DOHH2 (cell line): ENCODE results near the gene ETS2.
A peak's percentile ranks its signal among the peaks of the same experiment; 100 is the strongest.

Experiments used
- H3F3A ChIP-seq: fragments of 200-600 bp; sonication (generic), shearing (Covaris generic); 2 replicates; pipeline ENCODE4 v1.6.0; 2016; ENCODE audit warnings: antibody characterized with exemption, mild to moderate bottlenecking; ENCODE audit not compliant: control insufficient read depth, insufficient read depth
- H3K27ac ChIP-seq: fragments of 200-600 bp; sonication (generic); 2 replicates; pipeline ENCODE4 v1.5.1; 2014; ENCODE audit warnings: low read depth, mild to moderate bottlenecking, low read length, moderate library complexity
- H3K27me3 ChIP-seq: fragments of 200-600 bp; sonication (generic); 2 replicates; pipeline ENCODE4 v1.6.1; 2014; ENCODE audit warnings: mild to moderate bottlenecking, low read length, mixed read lengths; ENCODE audit not compliant: control insufficient read depth
- H3K36me3 ChIP-seq: fragments of 200-600 bp; sonication (generic); 2 replicates; pipeline ENCODE4 v1.6.1; 2014; ENCODE audit warnings: mild to moderate bottlenecking, low read length, moderate library complexity, mixed read lengths; ENCODE audit not compliant: control insufficient read depth
- H3K4me1 ChIP-seq: fragments of 200-600 bp; sonication (generic); 2 replicates; pipeline ENCODE4 v1.6.1; 2014; ENCODE audit warnings: mild to moderate bottlenecking, low read length, mixed read lengths; ENCODE audit not compliant: control insufficient read depth
- H3K4me2 ChIP-seq: fragments of 200-600 bp; sonication (generic); 2 replicates; pipeline ENCODE4 v1.6.0; 2014; ENCODE audit warnings: mild to moderate bottlenecking, low read length, moderate library complexity
- H3K4me3 ChIP-seq: fragments of 200-600 bp; sonication (generic); 2 replicates; pipeline ENCODE4 v1.5.1; 2014; ENCODE audit warnings: mild to moderate bottlenecking, low read length, mixed read lengths
- H3K79me2 ChIP-seq: fragments of 200-600 bp; sonication (generic); 2 replicates; pipeline ENCODE4 v1.6.1; 2014; ENCODE audit warnings: mild to moderate bottlenecking, low read length, mixed read lengths; ENCODE audit not compliant: control insufficient read depth
- H3K9me2 ChIP-seq: fragments of 200-600 bp; sonication (generic); replicated peaks from 2 replicates; pipeline ENCODE4 v1.6.1; 2014; ENCODE audit warnings: mild to moderate bottlenecking, low read length, mixed read lengths; ENCODE audit not compliant: control insufficient read depth
- H3K9me3 ChIP-seq: fragments of 200-600 bp; sonication (generic); 2 replicates; pipeline ENCODE4 v1.6.1; 2014; ENCODE audit warnings: antibody characterized with exemption, low read length, mixed read lengths; ENCODE audit not compliant: control insufficient read depth, insufficient read depth
- H4K20me1 ChIP-seq: fragments of 200-600 bp; sonication (generic); 2 replicates; pipeline ENCODE4 v1.6.0; 2014; ENCODE audit warnings: low read depth, mild to moderate bottlenecking, antibody characterized with exemption, low read length, moderate library complexity; ENCODE audit not compliant: control insufficient read depth, insufficient read depth
- CTCF ChIP-seq: fragments of 200-600 bp; sonication (generic); IDR thresholded peaks from one replicate; pipeline ENCODE4 v1.5.1; 2014; ENCODE audit warnings: antibody characterized with exemption, mild to moderate bottlenecking, low read depth, low read length; ENCODE audit not compliant: poor library complexity, severe bottlenecking
- EZH2phosphoT487 ChIP-seq: fragments of 200-600 bp; sonication (generic); IDR thresholded peaks from 2 replicates; pipeline ENCODE4 v1.6.1; 2017; ENCODE audit warnings: borderline replicate concordance, mild to moderate bottlenecking, antibody characterized with exemption, low read length, moderate library complexity, mixed read lengths

ETS2 gene

DNA sequence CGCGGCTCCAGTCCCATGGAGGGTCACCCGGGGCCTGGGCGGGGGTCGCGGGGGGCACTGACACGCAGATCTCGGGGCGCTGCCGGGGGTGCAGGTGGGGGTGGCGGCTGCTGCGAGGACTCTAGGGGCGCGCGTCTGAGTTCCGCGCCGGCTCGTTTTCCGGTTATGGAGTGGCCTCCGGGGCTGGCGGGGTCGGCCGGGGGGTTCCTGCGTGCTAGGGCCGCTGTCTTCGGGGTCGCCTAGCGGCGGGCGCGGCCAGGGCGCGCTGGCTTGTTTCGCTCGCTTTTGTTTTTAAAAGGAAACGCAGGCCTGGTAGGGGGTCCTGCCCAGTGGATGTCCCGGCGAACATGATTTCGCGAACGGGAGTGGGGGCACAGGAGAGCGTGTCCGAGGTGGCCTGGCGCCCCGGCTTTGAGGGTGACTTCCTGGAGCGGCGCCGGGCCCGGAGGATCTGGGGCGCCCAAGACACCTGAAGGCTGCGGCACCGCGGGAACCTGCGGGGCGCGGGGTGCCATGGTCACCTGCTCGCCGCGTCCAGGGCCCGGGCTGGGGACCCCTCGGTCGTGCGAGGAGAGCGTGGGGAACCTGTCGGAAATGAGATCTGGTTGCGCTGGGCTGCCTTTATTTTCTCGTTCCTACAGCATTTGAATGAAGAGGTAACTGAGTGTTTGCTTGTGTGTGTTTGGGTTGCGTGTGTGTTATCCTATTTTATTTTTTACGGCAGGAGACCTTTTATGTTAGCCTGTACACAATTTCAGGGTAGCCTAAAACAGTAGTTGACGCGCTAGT, 618 bp downstream of the ETS2 start:
- Histone ChIP-seq H3K36me3 (peaks cover 51% of the 10 kb centered on the region), H3K9me3 (no peaks in the 10 kb centered on the region), H3K79me2 (peaks cover 66% of the 10 kb centered on the region), H3F3A (peaks cover 5% of the 10 kb centered on the region; the same call in 1 of the 2 replicates), H3K4me3 (peak overlapping the region; percentile 78), H3K27ac (peak overlapping the region; percentile 73), H3K27me3 (no peaks in the 10 kb centered on the region), H4K20me1 (peaks cover 18% of the 10 kb centered on the region; the same call in 1 of the 2 replicates), H3K4me1 (peaks cover 43% of the 10 kb centered on the region), H3K4me2 (peak overlapping the region; percentile 95), H3K9me2 (no peaks in the 10 kb centered on the region)
- TF ChIP-seq EZH2phosphoT487 = no peak
- peak; percentile 29 for TF ChIP-seq CTCF

DNA sequence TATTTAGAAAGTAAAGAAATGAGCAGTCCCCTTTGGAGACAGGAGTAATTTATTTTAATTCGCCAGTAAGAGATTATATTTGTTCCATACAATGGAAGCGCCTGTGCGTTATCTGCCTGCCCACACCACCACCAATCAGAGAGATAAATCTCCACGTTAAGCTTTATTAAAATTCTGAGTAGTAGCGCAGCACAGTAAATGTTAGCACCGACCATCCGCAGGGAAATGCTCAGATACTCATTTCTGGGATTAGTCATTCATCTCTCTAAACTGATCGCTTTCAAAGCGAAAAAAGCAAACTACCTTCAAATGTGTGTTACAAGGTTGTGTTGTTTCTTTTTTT, 1.2 kb downstream of the ETS2 start:
- Histone ChIP-seq H3K4me1 (peaks cover 43% of the 10 kb centered on the region), H3K4me2 (peak overlapping the region; percentile 95), H3K79me2 (peaks cover 72% of the 10 kb centered on the region), H3K9me2 (no peaks in the 10 kb centered on the region), H3K9me3 (no peaks in the 10 kb centered on the region), H3K27ac (peak overlapping the region; percentile 73), H3K27me3 (no peaks in the 10 kb centered on the region), H3K4me3 (peak overlapping the region; percentile 78), H4K20me1 (peaks cover 18% of the 10 kb centered on the region; the same call in 1 of the 2 replicates), H3F3A (peaks cover 5% of the 10 kb centered on the region; the same call in 1 of the 2 replicates), H3K36me3 (peaks cover 57% of the 10 kb centered on the region)
- TF ChIP-seq CTCF (no peak), EZH2phosphoT487 (no peak)

- peaks cover 5% of the 10 kb centered on the region; the same call in 1 of the 2 replicates for H3F3A ChIP-seq
- peaks cover 62% of the 10 kb centered on the region for H3K36me3 ChIP-seq
- TF ChIP-seq CTCF (no peak), EZH2phosphoT487 (no peak)
- peaks cover 43% of the 10 kb centered on the region for H3K4me1 ChIP-seq
- no peaks in the 10 kb centered on the region for H3K27me3 ChIP-seq
- H4K20me1 ChIP-seq = peaks cover 18% of the 10 kb centered on the region; the same call in 1 of the 2 replicates
- peak overlapping the region; percentile 78 for H3K4me3 ChIP-seq
- H3K4me2 ChIP-seq = peak overlapping the region; percentile 95
- H3K79me2 ChIP-seq = peaks cover 76% of the 10 kb centered on the region
- peak overlapping the region; percentile 73 for H3K27ac ChIP-seq
- H3K9me3 ChIP-seq = no peaks in the 10 kb centered on the region
- no peaks in the 10 kb centered on the region for H3K9me2 ChIP-seq
Observed at GRCh38 chr21:38807441-38807871, 1.7 kb downstream of the ETS2 start.
